Fibroblast of lung (primary cell): Measurements from ENCODE around the gene INSC.

Experiments used
- CTCF ChIP-seq, 2 donors: IDR thresholded peaks in 1 of 2; conservative IDR thresholded peaks in 1 of 2; 1 replicate in 1 of 2; 2 replicates in 1 of 2; pipeline ENCODE4 v1.5.1; 2011 to 2012; ENCODE audit warnings: low read length in 2 of 2, control low read depth in 1 of 2, inconsistent platforms in 1 of 2, low read depth in 1 of 2, mild to moderate bottlenecking in 1 of 2
- EZH2 ChIP-seq: IDR thresholded peaks from 2 replicates; pipeline ENCODE4 v1.5.1; 2012; ENCODE audit warnings: low read length, control low read depth, mild to moderate bottlenecking; ENCODE audit errors: missing control alignments

- TF ChIP-seq CTCF (conservative IDR thresholded peaks at IDR 0.05 in 1 of 2, IDR thresholded peaks at IDR 0.05 in 1 of 2; ENCODE audit: low read depth in 1 of 2, low read length in 2 of 2) (peak; percentile 75 to 93), EZH2 (no peak)
Measured at GRCh38 chr11:15208378-15209222, 93.9 kb downstream of the INSC start.
